HepG2 (cell line): ENCODE results near the gene EPO. TPM values are rescaled to one million over a fixed set of nuclear protein-coding genes. Genes with fewer than 3 reads are reported as not detected.
A peak's percentile ranks its signal among the peaks of the same experiment; 100 is the strongest.

Experiments used
- ADNP ChIP-seq: sonication (generic); formaldehyde crosslinking; IDR thresholded peaks from 2 replicates; pipeline ENCODE4 v1.4.0; 2020; ENCODE audit warnings: missing genetic modification reagents
- E2F5 ChIP-seq: sonication (generic); formaldehyde crosslinking; conservative IDR thresholded peaks from 2 replicates; pipeline ENCODE4 v1.4.0; 2020; ENCODE audit warnings: missing genetic modification reagents
- KDM5B ChIP-seq: sonication (generic); formaldehyde crosslinking; IDR thresholded peaks from 2 replicates; pipeline ENCODE4 v1.4.0; 2020; ENCODE audit warnings: missing genetic modification reagents, mild to moderate bottlenecking, borderline replicate concordance
- MIER3 ChIP-seq: IDR thresholded peaks from 2 replicates; pipeline ENCODE4 v1.6.1; 2016; ENCODE audit warnings: missing compliant biosample characterization, borderline replicate concordance
- MTF1 ChIP-seq: sonication (generic); formaldehyde crosslinking; IDR thresholded peaks from 2 replicates; pipeline ENCODE4 v1.5.0; 2020; ENCODE audit warnings: missing genetic modification reagents
- MTF2 ChIP-seq: sonication (generic); formaldehyde crosslinking; IDR thresholded peaks from 2 replicates; pipeline ENCODE4 v1.5.0; 2020; ENCODE audit warnings: missing genetic modification reagents, borderline replicate concordance
- NCOR1 ChIP-seq: fragments of 200-600 bp; sonication (generic); IDR thresholded peaks from 2 replicates; pipeline ENCODE4 v1.7.0; 2017; ENCODE audit warnings: antibody characterized with exemption, low read length, borderline replicate concordance
- POLR2A ChIP-seq, 2 experiments: IDR thresholded peaks; 2 replicates each; pipeline ENCODE4 v1.6.1; 2011; ENCODE audit warnings: low read depth in 2 of 2, low read length in 2 of 2, mild to moderate bottlenecking in 1 of 2, moderate library complexity in 1 of 2; ENCODE audit not compliant: insufficient read depth in 1 of 2
- RAD21 ChIP-seq: fragments of 450-650 bp; formaldehyde crosslinking; IDR thresholded peaks from 2 replicates; pipeline ENCODE4 v1.5.0; 2020; ENCODE audit warnings: mild to moderate bottlenecking
- RARG ChIP-seq: sonication (generic); formaldehyde crosslinking; IDR thresholded peaks from 2 replicates; pipeline ENCODE4 v1.4.0; 2020; ENCODE audit warnings: low read depth, mild to moderate bottlenecking, missing genetic modification reagents
- SALL2 ChIP-seq: sonication (generic); formaldehyde crosslinking; IDR thresholded peaks from 2 replicates; pipeline ENCODE4 v1.8.1; 2023; ENCODE audit warnings: mild to moderate bottlenecking, missing genetic modification reagents, inconsistent platforms
- SKI ChIP-seq: fragments of 450-650 bp; IDR thresholded peaks from one replicate; pipeline ENCODE4 v1.6.1; 2018; ENCODE audit warnings: mild to moderate bottlenecking; ENCODE audit not compliant: partially characterized antibody
- SMC3 ChIP-seq: IDR thresholded peaks from 2 replicates; pipeline ENCODE4 v1.6.1; 2011; ENCODE audit warnings: low read length, improper control_type of control experiment
- ZBED4 ChIP-seq: sonication (generic); formaldehyde crosslinking; IDR thresholded peaks from 2 replicates; pipeline ENCODE4 v1.4.0; 2020; ENCODE audit warnings: missing genetic modification reagents, borderline replicate concordance
- ZBTB3 ChIP-seq: sonication (generic); formaldehyde crosslinking; IDR thresholded peaks from 2 replicates; pipeline ENCODE4 v1.4.0; 2020; ENCODE audit warnings: low read depth, mild to moderate bottlenecking, moderate library complexity, missing genetic modification reagents, borderline replicate concordance
- ZBTB38 ChIP-seq: sonication (generic); formaldehyde crosslinking; IDR thresholded peaks from 2 replicates; pipeline ENCODE4 v1.5.1; 2020; ENCODE audit warnings: mild to moderate bottlenecking, missing genetic modification reagents
- ZBTB7A ChIP-seq: sonication (generic); formaldehyde crosslinking; IDR thresholded peaks from 2 replicates; pipeline ENCODE4 v1.8.0; 2022; ENCODE audit warnings: mild to moderate bottlenecking, missing genetic modification reagents
- ZNF264 ChIP-seq: sonication (generic); formaldehyde crosslinking; IDR thresholded peaks from 2 replicates; pipeline ENCODE4 v1.4.0; 2020; ENCODE audit warnings: missing genetic modification reagents
- ZNF292 ChIP-seq: sonication (generic); formaldehyde crosslinking; IDR thresholded peaks from 2 replicates; pipeline ENCODE4 v1.8.1; 2022; ENCODE audit warnings: mild to moderate bottlenecking, low read depth, missing genetic modification reagents, borderline replicate concordance
- ZNF83 ChIP-seq: sonication (generic); formaldehyde crosslinking; IDR thresholded peaks from 2 replicates; pipeline ENCODE4 v1.4.0; 2020; ENCODE audit warnings: missing genetic modification reagents, mild to moderate bottlenecking, borderline replicate concordance
- polyA plus RNA-seq, 8 experiments: library from polyadenylated mRNA; depleted of rRNA in 3 of 8; stranded (reverse) in 7 of 8; unstranded in 1 of 8; fragments of >200 nt; fragmentation: Illumina TruSeq in 4 of 8; extraction: Trizol in 4 of 8; gene quantifications; 2 replicates each; pipeline versions ENCODE4 v1.2.1 to v1.2.3, GENCODE V29; 2011 to 2016; ENCODE audit warnings: low read depth in 4 of 8, missing spikeins in 1 of 8, mixed read lengths in 1 of 8; ENCODE audit not compliant: insufficient read depth in 1 of 8
- total RNA-seq, 5 experiments: library from RNA; depleted of rRNA; stranded (reverse); fragments of >200 nt; fragmentation: Illumina TruSeq; extraction: Trizol; gene quantifications; 2 replicates each; pipeline ENCODE4 v1.2.3, GENCODE V29; 2016; ENCODE audit warnings: low read depth in 1 of 5
- TF ChIP-seq, protein P1 (sequence below): IDR thresholded peaks from 2 replicates; pipeline ENCODE4 v1.6.1; 2016; ENCODE audit warnings: missing biosample characterization, missing genetic modification reagents, low read depth
- TF ChIP-seq, protein P2 (sequence below): sonication (generic); formaldehyde crosslinking; conservative IDR thresholded peaks from 2 replicates; pipeline ENCODE4 v1.8.1; 2023; ENCODE audit warnings: missing genetic modification reagents

Gene EPO
- total and polyA plus RNA-seq, 2 of the 13 experiments (the other 11 are each of a cell fraction or from before 2014, with no cell fraction given), result 10.3 to 25.7 TPM

DNA sequence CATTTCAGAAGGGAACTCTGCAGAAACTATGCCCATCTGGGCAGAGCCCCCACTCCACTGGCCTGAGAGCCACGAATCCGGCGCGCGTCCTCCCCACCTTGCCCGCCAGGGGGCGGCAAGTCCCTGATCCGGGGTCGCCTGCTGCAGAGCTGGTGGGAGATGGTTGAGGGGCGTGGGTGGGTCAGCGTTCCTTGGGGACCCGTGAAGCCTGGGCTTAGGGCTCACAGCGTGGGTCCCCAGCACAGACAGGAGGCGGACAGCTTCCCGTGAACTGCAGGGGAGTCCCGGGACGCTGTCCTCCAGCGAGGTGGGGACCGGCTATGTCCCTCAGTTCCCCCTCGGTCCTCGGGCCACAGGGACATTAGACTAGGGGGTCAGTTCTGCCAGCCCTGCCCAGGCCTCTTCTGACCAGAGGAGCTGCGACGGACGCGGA is 14.9 kb upstream of the EPO start (continued):
- TF ChIP-seq POLR2A (IDR thresholded peaks at IDR 0.05; ENCODE audit: insufficient read depth in 1 of 2, low read depth in 2 of 2, low read length in 2 of 2) (no peak), SKI (peak; percentile 24), ZNF292 (peak; percentile 48; the same call in 1 of the 2 replicates), NCOR1 (no peak), ZBED4 (no peak), MIER3 (CRISPR knock-in tag) (0 out of 2 replicates have a peak, but pooled peaks have one; percentile 21), ZBTB7A (CRISPR knock-in tag) (peak; percentile 98), E2F5 (CRISPR knock-in tag) (no peak), ZNF264 (CRISPR knock-in tag) (peak; percentile 45; the same call in 1 of the 2 replicates), MTF1 (CRISPR knock-in tag) (no peak), SALL2 (0 out of 2 replicates have a peak, but pooled peaks have one; percentile 3), KDM5B (CRISPR knock-in tag) (0 out of 2 replicates have a peak, but pooled peaks have one; percentile 88), SMC3 (peak; percentile 40; the same call in 1 of the 2 replicates), RARG (CRISPR knock-in tag) (0 out of 2 replicates have a peak, but pooled peaks have one; percentile 67), ADNP (peak; percentile 72; the same call in 1 of the 2 replicates), ZBTB38 (CRISPR knock-in tag) (peak; percentile 4; the same call in 1 of the 2 replicates), MTF2 (CRISPR knock-in tag) (peak; percentile 65; the same call in 1 of the 2 replicates), ZNF83 (peak; percentile 27; the same call in 1 of the 2 replicates), ZBTB3 (CRISPR knock-in tag) (peak; percentile 81), RAD21 (peak; percentile 85)
- TF ChIP-seq, protein P1, sequence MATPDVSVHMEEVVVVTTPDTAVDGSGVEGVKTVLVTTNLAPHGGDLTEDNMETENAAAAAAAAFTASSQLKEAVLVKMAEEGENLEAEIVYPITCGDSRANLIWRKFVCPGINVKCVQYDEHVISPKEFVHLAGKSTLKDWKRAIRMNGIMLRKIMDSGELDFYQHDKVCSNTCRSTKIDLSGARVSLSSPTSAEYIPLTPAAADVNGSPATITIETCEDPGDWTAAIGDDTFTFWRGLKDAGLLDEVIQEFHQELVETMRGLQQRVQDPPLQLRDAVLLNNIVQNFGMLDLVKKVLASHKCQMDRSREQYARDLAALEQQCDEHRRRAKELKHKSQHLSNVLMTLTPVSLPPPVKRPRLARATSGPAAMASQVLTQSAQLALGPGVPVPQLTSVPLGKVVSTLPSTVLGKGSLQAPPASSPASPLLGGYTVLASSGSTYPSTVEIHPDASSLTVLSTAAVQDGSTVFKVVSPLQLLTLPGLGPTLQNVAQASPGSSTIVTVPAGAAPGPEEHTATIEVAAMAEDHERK (CRISPR knock-in tag), result no peak
- TF ChIP-seq, protein P2, sequence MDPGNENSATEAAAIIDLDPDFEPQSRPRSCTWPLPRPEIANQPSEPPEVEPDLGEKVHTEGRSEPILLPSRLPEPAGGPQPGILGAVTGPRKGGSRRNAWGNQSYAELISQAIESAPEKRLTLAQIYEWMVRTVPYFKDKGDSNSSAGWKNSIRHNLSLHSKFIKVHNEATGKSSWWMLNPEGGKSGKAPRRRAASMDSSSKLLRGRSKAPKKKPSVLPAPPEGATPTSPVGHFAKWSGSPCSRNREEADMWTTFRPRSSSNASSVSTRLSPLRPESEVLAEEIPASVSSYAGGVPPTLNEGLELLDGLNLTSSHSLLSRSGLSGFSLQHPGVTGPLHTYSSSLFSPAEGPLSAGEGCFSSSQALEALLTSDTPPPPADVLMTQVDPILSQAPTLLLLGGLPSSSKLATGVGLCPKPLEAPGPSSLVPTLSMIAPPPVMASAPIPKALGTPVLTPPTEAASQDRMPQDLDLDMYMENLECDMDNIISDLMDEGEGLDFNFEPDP (CRISPR knock-in tag), result 0 out of 2 replicates have a peak, but pooled peaks have one; percentile 98
